HG03280 (cell line): ENCODE data around the gene NPSR1.
"Not testable (repeated sequence)": the region's sequence is repeated elsewhere in the genome, so short reads cannot be mapped to it uniquely, and the experiment has no call there.

Experiments used
- ATAC-seq: cut with Tn5 transposase; IDR thresholded peaks from one replicate; pipeline ENCODE4 v1.9.1; 2021; ENCODE audit warnings: mild to moderate bottlenecking, moderate library complexity; ENCODE audit not compliant: unreplicated experiment

NPSR1 gene

DNA sequence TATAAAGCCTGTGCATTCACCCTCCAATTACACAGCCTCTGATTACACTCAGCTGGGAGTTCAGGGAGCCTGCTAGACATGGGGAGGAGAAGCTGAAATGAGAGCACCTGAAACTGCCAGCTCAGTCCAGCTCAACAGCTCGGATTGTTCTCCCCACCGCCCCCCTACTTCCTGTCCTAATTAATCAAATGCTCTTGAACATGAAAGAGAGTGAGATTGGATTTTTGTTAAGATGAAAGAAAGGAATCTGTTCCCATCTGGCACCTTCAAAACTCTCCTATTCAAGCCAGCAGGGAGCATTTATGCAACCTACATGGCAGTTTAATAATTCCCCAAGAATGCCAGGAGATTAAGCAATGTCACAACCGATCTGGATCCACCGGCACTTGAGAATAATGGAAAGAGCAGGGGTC, 98.0 kb downstream of the NPSR1 start:
- no peak for ATAC-seq

DNA sequence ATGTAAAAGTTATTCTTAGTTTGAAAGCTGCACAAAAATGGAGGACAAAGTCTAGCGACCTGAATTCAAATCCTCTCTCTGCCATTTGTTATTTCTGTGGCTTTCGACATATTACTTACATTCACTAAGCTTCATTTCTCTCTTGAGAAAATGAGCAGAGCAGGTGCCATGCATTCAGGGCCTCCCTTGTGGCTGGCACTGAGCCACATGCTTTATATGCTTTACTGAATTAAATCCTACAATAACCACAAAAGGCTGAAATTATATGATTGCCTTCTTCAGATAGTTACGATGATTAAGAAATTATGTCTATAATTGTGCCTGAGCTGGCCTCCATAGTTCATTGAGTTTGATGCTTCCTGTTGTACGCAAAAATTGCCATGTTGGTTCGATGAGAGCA, 98.7 kb downstream of the NPSR1 start:
- ATAC-seq, result no peak

DNA sequence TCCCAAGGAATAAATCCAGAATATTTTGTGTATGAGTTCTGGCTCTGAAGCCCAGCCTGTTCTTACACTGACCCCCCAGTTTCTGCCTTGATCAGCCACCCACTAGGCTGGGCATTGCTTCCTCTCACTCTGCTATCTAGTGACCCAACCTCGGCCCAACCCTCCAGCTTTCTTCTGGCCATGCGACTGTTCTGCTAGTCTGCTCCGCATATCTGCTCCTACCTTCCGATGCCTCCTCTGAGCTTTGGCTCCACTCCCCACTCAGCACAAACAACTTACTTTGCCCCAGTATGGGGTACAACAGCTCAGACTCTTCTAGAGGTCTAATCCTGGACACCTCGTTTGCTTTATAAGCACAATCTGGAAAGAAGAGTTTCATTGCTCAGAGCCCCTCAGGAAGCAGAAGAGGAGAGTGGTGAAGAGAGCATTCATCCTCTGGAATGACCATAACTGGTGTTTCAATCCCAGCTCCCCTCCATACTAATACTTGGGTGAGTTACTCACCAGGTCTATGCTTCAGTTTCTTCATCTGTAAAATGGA, 99.6 kb downstream of the NPSR1 start:
- ATAC-seq, result no peak

DNA sequence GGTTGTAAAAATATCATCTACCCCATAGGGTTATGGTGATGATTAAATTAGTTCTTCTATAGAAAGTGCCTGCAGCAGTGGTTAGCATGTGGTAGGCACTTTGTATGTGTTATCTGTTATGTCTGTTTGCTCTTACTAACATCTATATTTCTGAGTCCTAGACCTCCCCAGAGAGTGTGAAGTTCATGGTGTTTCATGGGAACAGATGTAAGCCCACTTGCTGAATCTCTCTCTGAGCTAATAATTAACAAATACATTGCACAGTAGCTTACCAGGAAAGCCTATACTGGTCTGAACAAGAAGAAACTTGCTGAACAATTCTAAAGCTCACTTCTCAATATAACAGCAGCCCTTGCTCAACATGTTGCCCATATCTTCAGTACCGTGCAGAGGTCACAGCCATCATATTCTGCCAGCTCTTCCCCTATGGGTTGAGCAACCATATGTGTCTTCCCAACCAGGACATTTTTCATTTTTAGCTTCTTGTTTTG, 100.1 kb downstream of the NPSR1 start:
- ATAC-seq, result no peak

DNA sequence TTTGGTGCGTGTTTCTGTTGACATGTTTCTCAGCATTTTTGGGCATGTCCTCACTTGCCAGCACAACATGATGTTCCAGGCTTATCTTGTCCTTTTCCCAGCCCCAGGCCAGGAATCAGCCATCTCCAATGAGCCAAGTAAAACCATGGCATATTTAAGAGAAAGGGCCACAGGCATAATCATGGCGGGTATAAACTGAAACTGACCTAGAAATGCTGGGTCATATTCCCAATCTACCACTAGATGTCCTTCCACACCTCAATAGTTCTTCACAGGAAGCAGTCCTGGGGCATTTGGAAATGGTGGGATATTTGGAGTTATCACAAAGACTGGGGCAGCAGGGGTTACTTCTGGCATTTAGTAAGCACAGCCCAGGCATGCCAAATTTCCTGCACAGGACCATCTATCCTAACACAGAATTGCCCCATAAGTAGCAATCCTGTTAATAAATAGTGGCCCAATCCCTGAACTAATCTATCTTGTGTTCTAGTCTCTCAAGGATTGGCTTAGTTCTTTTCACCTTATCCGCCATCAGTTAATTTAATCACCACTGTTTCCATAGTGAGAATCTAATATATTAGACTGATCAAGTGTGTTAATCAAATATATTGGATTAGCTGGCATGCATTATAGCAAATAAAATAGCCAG, 101.6 kb downstream of the NPSR1 start:
- ATAC-seq, result peak; percentile 48

DNA sequence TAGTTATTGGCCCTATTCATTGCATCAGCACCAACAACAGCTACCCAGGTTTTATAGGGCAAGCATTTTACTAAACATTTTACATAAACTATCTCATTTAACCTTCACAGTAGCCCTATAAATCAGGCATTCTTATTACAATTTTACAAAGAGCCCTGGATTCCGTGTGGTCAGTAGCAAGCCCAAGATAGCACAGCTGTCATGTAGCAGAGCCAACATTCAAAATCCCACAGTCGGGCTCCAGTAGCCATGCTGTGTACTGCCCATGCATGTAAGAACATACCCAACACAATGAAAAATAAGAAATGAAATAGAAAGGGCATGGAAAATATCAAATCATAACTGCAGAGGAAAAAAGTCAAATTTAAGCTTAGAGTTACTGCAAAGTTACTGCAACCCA, 102.3 kb downstream of the NPSR1 start:
- ATAC-seq, result no peak

DNA sequence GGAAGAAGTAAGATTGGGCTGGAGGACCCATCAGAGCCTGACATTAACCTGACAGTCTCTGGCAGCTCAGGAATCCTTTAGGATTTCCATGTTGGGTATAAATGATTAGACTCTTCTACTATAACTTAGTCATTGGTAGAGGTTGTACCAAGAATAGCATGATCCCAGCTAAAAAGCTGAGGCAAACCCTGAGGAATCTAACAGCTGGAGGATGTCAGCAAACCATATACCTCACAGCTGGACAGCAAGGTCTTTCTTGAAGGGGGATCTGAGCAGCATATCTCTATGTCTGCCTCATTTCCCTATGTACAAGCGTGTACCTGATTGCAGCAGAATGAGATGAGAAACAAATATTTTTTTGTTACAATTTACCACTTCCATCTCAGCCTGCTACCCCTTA, 103.2 kb downstream of the NPSR1 start:
- no peak for ATAC-seq

DNA sequence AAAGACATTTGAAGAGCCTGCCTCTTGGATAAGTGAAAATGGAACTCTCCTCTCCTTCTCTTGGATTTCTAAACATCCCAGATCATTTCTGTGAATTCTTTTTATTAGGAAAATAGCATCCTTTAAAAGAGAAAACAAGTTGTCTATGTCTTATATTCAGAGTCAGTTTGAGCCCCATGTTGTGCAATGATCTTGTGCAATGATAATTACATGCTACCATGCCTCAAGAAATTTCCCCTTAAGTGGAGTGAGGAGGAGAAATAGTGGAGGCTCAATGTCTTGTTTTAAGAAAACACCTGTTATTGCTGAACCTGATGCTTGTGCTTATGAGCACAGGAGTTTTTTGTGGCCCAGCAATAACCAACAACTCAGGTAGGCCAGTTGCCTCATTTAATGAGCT, 103.6 kb downstream of the NPSR1 start:
- ATAC-seq, result no peak

DNA sequence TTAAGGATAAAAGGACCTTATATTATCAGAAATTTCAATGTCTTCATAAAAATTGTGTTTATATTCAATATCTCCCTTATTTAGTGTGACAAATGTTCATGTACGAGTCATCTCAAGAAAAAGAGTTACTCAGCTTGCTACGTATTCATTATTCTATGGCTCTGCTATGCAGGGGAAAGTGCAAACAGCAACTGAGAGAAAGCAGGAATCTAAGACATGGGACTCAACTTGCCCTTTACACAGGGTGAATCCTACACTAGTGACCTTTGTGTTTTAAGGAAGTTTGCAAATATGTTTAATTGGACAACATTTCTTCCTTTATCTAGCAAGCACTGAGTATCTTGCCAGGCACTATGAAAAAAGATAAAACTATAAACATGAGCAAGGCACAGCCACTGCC, 104.7 kb downstream of the NPSR1 start:
- no peak for ATAC-seq

DNA sequence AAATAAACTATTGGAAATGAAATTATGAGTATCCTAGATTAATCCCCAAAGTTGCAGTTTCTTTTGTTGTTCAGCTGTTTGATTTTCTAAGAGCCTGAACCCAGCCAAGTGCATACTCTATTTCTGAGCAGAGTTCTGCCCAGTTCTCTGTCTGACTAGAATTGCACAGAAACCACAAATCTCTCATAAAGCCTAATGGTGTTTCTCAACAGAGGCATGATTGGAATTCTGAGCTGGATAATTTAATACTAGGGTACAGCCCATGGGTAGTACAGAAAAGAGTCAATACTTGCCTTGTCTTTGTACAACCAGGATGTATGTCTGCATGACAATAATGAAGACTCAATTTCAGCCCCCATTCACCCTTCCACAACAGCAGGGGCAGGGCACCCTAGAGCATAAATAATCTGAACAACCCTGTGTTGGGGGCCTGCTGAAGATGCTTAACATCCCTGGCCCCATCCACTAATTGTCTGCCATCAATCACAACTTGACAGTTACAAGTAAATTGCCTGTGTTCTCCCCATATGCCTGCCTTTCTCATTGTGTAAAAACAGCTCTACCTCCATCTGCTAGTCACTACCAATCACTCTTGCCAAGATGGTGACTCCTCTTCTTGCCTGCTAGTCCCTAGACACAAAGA, 114.4 kb downstream of the NPSR1 start:
- ATAC-seq, result no peak

DNA sequence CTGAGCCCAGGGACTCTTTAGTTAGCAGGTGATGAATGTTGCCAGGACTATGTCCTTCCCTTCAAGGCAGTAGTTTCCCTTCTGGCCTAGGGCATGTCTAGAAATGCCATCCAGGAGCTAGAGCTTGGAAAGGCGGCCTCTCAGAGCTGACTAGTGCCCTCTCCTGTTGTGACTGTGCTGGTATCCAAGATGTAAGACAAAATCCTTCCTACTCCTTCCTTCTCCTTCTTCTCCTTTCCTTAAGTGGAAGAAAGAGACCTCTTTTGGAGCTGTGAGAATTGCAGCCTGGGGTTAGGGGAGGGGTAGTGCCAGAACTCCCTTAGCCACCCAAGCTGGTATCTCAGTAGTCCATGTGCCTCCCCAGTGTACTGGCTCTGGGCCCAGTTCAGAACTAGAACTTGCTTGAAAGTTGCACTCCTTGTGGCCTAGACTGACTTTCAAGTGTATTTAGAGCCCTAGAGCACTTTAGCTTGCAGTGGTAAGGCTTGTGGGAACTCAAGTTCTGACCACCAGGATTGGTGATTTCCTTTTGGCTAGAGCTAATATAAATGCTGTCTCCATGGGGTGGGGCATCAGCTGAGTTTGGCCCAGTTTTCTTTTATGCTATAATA, 118.8 kb downstream of the NPSR1 start:
- no peak for ATAC-seq

DNA sequence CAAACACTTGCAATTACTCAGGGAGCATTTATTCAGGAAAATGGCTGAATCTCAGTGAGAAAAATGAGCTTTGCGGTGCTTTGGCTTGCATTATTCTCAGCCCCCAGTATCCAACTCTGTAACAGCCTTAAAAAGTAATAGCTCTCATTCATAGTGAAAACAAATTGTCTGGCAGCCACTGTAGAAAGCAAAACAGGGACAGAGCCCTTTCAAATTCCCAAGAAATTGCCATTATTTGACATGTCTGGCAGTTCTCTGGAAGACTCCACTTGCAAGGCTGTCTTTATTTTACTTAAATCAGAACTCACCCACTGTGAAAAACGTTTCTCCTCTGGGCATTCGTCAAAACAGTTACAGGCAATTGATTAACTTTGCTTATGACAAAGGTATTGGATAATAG, 122.5 kb downstream of the NPSR1 start:
- no peak for ATAC-seq

DNA sequence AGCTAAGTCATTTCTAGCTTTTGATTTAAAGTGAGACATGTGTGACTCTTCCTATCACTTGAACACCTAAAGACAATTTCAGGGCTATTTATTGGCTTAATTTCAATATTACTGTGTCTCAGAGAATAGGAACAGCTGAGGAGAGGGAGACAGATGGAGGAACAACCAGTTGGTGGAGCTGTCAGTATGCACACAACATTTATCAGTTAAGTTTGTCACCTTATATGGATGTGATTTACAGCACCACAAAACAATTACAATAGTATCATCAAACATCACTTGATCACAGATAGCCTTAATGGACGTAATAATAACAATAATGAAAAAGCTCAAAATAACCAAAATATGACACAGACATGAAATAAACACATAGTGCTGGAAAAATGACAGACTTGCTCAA, 129.6 kb downstream of the NPSR1 start:
- ATAC-seq, result no peak

DNA sequence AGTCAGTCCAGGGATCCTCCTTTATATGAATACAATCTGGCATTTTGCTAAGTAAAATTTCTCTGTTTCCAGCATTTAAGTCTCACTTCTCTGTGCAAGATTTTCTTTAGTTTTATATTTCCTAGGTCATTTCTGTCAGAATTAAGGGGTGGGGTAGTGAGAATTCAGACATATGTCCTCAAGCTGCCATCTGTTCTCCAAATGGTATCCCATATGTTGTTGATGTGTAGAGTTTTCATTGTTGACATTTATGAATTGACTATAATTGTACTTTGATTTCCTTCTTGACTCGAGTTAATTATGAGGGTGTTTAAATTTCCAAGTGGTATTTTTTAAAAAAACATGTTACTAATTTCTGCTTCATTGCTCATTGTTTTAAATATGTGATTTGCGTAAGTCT, 148.8 kb downstream of the NPSR1 start:
- ATAC-seq, result no peak

DNA sequence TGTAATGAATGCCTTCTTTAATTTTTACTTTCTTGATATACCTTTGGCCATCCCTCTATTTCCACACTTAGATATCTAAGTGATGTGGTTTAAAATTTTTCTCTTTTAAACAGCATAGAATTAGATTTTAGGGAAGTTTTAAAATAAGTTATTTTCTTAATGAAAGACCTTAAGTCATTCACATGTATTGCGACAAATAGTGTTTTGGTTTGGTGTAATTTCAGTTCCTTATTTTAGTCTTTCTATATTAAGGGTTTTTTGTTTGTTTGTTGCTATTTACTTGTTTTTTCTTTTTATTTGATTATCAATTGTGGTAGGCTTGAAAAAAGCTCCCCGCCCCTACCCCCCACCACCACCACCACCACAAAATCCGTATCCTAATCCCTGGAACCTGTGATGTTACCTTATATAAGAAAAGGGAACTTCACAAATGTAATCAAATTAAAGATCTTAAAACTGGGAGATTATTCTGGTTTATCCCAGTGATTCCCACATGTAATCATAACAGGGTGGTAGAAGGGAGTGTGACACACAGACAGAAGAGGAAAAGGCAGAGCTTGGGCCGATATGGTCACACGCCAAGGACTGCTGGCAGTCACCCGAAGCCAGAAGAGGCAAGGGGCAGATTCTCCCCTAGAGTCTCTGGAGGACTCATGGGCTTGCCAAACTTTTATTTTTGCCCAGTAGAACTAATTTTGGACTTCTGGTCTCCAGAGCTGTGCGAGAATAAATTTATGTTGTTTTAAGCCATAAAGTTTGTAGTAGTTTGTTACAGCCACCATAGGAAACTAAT, 149.7 kb downstream of the NPSR1 start:
- no peak for ATAC-seq

DNA sequence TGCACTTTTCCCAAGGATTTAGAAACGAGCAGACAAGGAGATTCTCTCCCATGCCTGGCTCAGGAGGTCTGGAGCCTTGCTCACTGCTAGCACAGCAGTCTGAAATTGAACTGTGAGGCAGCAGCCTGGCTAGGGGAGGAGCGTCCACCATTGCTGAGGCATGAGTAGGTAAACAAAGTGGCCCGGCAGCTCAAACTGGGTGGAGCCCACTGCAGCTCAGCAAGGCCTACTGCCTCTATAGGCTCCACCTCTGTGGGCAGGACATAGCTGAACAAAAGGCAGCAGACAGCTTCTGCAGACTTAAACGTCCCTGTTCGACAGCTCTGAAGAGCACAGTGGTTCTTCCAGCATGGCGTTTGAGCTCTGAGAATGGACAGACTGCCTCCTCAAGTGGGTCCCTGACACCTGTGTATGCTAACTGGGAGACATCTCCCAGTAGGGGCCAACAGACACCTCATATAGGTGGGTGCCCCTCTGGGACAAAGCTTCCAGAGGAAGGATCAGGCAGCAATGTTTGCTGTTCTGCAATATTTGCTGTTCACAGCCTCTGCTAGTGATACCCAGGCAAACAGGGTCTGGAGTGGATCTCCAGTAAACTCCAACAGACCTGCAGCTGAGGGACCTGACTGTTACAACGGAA, 156.3 kb downstream of the NPSR1 start:
- ATAC-seq, result not testable (repeated sequence)

DNA sequence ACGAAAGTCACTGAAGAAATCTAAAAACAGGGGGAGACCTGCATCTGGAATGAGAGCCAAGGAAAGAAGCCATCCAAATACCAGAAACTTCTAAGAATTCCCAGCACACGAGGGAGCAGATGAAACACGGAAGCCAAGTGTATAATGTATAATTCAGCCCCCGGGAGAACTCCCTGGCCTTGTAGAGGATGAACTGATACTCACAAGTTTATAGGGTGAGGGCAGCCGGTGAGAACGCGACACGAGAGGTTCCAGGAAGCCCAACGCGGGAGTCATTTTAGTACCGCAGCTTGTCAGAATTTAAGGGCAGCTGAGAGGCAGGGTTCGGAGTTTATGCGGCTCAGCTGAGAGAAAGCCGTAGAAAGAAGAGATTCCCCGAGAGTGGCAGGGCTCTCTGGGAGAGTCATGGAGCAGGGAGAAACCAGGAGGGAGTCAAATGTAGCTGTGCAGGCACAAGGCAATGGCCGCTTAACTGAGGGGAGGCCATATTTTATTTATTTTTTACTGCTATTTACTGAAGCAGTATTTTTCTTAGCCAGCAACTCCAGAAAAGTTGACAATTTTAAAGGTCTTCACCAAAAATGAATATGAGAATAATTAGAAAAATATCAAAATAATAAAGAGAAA, 164.0 kb downstream of the NPSR1 start:
- ATAC-seq, result no peak

DNA sequence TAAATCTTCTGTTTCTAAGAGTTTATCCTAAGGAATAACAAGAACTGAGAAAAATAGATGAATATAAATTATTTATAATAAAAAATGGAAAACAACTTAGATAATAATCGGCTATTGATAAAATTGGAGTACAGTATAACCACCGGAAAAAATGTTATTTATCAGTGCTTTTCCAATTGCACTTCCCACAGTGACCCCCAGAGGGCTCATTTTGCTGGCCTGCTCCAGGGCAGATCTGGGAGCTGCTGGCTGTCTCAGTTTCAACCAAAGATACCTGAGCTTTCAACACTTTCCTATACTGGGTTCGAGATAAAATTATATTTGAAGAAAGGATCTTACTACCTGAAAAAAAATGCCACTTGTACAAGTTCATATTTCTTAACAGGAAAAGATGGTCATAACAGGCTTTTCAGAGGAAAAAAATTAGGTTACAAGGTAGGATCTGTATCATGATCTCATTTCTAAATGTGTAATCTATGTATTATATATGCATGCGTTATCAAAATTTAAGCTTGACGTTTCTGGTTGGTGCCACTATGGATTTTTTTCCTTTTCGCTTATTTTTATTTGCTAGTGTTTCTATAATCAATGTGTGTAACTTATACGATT, 165.7 kb downstream of the NPSR1 start:
- ATAC-seq, result no peak

DNA sequence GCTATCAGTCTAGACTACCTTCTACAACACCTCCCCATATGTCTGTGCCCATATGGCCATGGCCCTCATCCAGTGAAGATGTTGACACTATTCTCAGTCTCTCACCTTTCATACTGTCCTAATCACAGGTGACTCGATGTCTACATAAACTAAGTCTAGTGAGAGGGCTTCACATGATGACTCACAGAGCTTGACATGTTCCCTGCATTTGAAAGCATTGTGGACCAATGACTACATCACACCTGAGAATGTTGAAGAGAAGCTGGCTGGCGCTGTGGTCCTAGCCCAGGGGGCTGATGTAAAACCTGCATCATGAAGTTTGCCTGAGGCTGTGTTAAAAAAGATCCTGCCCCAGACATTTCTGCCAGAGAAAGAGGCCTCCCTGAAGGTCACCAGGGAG, 167.2 kb downstream of the NPSR1 start:
- ATAC-seq, result no peak

DNA sequence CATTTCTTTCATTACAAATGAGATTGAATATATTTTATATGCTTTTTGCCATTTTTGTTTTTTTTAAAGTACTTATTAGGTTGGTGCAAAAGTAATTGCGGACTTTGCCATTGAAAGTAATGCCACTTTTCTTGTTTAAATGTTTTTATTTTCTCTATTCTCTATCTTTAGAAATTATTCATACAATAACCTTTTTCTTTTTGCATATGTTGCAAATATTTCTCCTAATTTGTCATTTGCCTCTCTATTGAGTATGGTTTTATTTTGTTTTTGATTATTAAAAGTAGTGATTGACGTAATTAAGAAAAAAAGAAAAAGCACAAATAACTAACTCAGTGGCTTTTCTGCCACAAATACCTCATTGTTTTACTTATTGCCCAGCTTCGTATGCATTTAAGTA, 172.4 kb downstream of the NPSR1 start:
- no peak for ATAC-seq
